Liver (tissue), 9 donors: ENCODE measurements around the gene DUSP10. TPM values are rescaled to one million over a fixed set of nuclear protein-coding genes. Genes with fewer than 3 reads are reported as not detected.

Source experiments
- DNase-seq: peaks from one replicate; pipeline ENCODE4 v3.0.0-alpha.2; 2017; ENCODE audit warnings: low spot score
- H3K27ac ChIP-seq, 2 donors: one replicate each; pipeline ENCODE4 v1.7.0; 2013; ENCODE audit warnings: inconsistent platforms in 2 of 2, low read length in 2 of 2, control low read depth in 1 of 2, low read depth in 1 of 2, mild to moderate bottlenecking in 1 of 2
- H3K27me3 ChIP-seq, 4 donors: one replicate each; pipeline versions ENCODE4 v1.6.1 to v1.7.0; 2013; ENCODE audit warnings: low read length in 3 of 4, inconsistent platforms in 1 of 4, mild to moderate bottlenecking in 1 of 4, moderate library complexity in 1 of 4; ENCODE audit not compliant: control insufficient read depth in 4 of 4, insufficient read depth in 4 of 4
- H3K36me3 ChIP-seq, 4 donors: one replicate each; pipeline versions ENCODE4 v1.6.1 to v1.7.0; 2013; ENCODE audit warnings: low read length in 3 of 4, mild to moderate bottlenecking in 3 of 4, low read depth in 1 of 4, moderate library complexity in 1 of 4; ENCODE audit not compliant: control insufficient read depth in 4 of 4, insufficient read depth in 3 of 4
- H3K4me1 ChIP-seq, 4 donors: one replicate each; pipeline versions ENCODE4 v1.6.1 to v1.7.0; 2013; ENCODE audit warnings: low read length in 3 of 4, mild to moderate bottlenecking in 3 of 4, moderate library complexity in 1 of 4; ENCODE audit not compliant: control insufficient read depth in 4 of 4, insufficient read depth in 4 of 4
- H3K4me3 ChIP-seq, 3 donors: one replicate each; pipeline versions ENCODE4 v1.6.1 to v1.7.0; 2013; ENCODE audit warnings: low read length in 3 of 3, control low read depth in 1 of 3, low read depth in 1 of 3, mild to moderate bottlenecking in 1 of 3
- H3K9ac ChIP-seq, 2 donors: one replicate each; pipeline ENCODE4 v1.7.0; 2013; ENCODE audit warnings: low read length in 2 of 2, mild to moderate bottlenecking in 2 of 2, moderate library complexity in 2 of 2, control low read depth in 1 of 2, low read depth in 1 of 2
- H3K9me3 ChIP-seq, 4 donors: one replicate each; pipeline versions ENCODE4 v1.6.1 to v1.7.0; 2013; ENCODE audit warnings: low read length in 3 of 4; ENCODE audit not compliant: control insufficient read depth in 4 of 4
- EGR1 ChIP-seq, 2 donors: IDR thresholded peaks; 2 replicates each; pipeline ENCODE4 v1.6.1; 2016 to 2018; ENCODE audit warnings: antibody characterized with exemption in 2 of 2, low read depth in 2 of 2
- FOXA1 ChIP-seq: IDR thresholded peaks from 2 replicates; pipeline ENCODE4 v1.6.1; 2016; ENCODE audit warnings: antibody characterized with exemption
- FOXA2 ChIP-seq: IDR thresholded peaks from 2 replicates; pipeline ENCODE4 v1.6.1; 2016; ENCODE audit warnings: antibody characterized with exemption
- GABPA ChIP-seq, 2 donors: IDR thresholded peaks in 1 of 2; conservative IDR thresholded peaks in 1 of 2; 2 replicates each; pipeline ENCODE4 v1.6.1; 2016; ENCODE audit warnings: antibody characterized with exemption in 2 of 2, mild to moderate bottlenecking in 1 of 2, moderate library complexity in 1 of 2
- HNF4A ChIP-seq, 2 donors: conservative IDR thresholded peaks; 2 replicates each; pipeline ENCODE4 v1.6.1; 2016; ENCODE audit warnings: antibody characterized with exemption in 2 of 2, mild to moderate bottlenecking in 2 of 2
- HNF4G ChIP-seq: IDR thresholded peaks from 2 replicates; pipeline ENCODE4 v1.6.1; 2016; ENCODE audit warnings: antibody characterized with exemption
- JUND ChIP-seq, 2 donors: IDR thresholded peaks; 2 replicates each; pipeline ENCODE4 v1.6.1; 2016; ENCODE audit warnings: antibody characterized with exemption in 2 of 2
- NR2F2 ChIP-seq: IDR thresholded peaks from 2 replicates; pipeline ENCODE4 v1.6.1; 2016; ENCODE audit warnings: antibody characterized with exemption
- RAD21 ChIP-seq, 2 donors: IDR thresholded peaks; 2 replicates each; pipeline ENCODE4 v1.6.1; 2016; ENCODE audit warnings: antibody characterized with exemption in 2 of 2, mild to moderate bottlenecking in 2 of 2
- RXRA ChIP-seq, 2 donors: IDR thresholded peaks; 2 replicates each; pipeline ENCODE4 v1.6.1; 2017 to 2018; ENCODE audit warnings: antibody characterized with exemption in 2 of 2, mild to moderate bottlenecking in 1 of 2
- SP1 ChIP-seq: IDR thresholded peaks from 2 replicates; pipeline ENCODE4 v1.6.1; 2018; ENCODE audit warnings: antibody characterized with exemption, mild to moderate bottlenecking
- TAF1 ChIP-seq: conservative IDR thresholded peaks from 2 replicates; pipeline ENCODE4 v1.6.1; 2016; ENCODE audit warnings: antibody characterized with exemption, mild to moderate bottlenecking
- YY1 ChIP-seq: IDR thresholded peaks from 2 replicates; pipeline ENCODE4 v1.6.1; 2016; ENCODE audit warnings: antibody characterized with exemption, mild to moderate bottlenecking
- WGBS: extraction: QIAGEN DNeasy Blood & Tissue Kit; methylation state at CpG from one replicate; pipeline ENCODE4 v1.1.7; 2013; 5-methylcytosine and 5-hydroxymethylcytosine counted together
- polyA plus RNA-seq, 2 donors: library from polyadenylated mRNA; stranded (reverse) in 1 of 2; unstranded in 1 of 2; fragments of 200-250 nt in 1 of 2; fragments of >200 nt in 1 of 2; fragmentation: Nextera tagmentation in 1 of 2; extraction: Ambion mirVana in 1 of 2; gene quantifications; one replicate each; pipeline versions ENCODE4 v1.2.1 to v1.2.3, GENCODE V29; 2013 to 2015
- total RNA-seq, 2 donors: library from RNA; depleted of rRNA; stranded (reverse); fragments of >200 nt; gene quantifications; one replicate each; pipeline ENCODE4 v1.2.3, GENCODE V29; 2014
- TF ChIP-seq, protein P1 (sequence below): IDR thresholded peaks from 2 replicates; pipeline ENCODE4 v1.6.1; 2016; ENCODE audit warnings: antibody characterized with exemption
- TF ChIP-seq, protein P2 (sequence below): IDR thresholded peaks from 2 replicates; pipeline ENCODE4 v1.6.1; 2016; ENCODE audit warnings: antibody characterized with exemption
- TF ChIP-seq, protein P3 (sequence below): fragments of 150-350 bp; IDR thresholded peaks from 2 replicates; pipeline ENCODE4 v1.5.1; 2017; ENCODE audit warnings: improper control_type of control experiment, low read depth, low read length; ENCODE audit not compliant: missing input control
- TF ChIP-seq, protein P4 (sequence below): IDR thresholded peaks from 2 replicates; pipeline ENCODE4 v1.6.1; 2016; ENCODE audit warnings: antibody characterized with exemption, mild to moderate bottlenecking
- TF ChIP-seq, protein P5 (sequence below): IDR thresholded peaks from 2 replicates; pipeline ENCODE4 v1.6.1; 2016; ENCODE audit warnings: antibody characterized with exemption
- donor health status: healthy.
- donor health status: healthy.
- donor health status: healthy.
- donor health status: healthy.
- donor health status: healthy.

DUSP10 gene
- 10 to 100 TPM in 1 of 2 donors, 1 to 10 TPM in 1; 6.7 to 15.4 TPM for total RNA-seq
- 10 to 100 TPM in 1 of 2 donors, 1 to 10 TPM in 1; 8.0 to 13.4 TPM for polyA plus RNA-seq

DNA sequence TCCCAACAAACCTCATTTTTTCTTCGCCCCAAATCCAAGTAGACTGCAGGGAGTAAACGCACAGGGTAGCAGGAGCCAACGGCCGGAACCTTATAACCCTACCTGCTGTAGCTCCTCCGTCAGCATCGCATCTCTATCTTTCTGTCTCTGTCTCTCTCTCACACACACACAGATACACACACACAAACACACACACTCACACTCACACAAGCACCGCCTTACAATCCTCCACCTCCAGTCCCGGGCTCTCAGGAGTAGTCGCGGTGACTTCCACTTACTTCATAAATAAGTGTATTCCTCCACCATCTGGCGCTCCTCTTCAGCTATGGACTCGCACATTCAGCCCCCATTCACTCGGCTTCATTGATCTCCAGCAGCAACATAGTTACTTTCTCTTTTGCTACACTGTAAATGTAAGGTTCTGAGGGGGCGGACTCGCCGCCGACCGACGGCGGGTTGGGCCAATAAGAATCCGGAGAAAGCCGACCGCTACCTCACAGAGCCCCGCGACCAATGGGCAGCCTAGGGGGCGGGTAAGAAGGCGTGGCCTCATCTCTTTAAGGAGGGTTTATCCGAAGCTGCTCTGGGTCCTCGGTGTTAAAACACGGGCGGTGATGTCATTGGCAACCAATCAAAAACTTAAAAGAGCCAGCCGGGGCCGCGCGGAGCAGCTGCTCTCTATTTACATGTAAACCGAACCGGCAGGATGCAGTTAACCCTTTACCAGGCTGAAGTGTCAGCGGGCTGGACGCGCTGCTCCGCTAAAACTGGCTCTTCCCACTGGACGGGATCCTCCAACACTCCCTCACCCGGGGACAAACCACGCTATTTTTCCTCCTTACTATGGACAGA is at the start of gene DUSP10:
Gene DUSP10, minus strand, starts transcription at position 387 of the 852 bp plus-strand sequence. CDS start 2,345 bp downstream, outside the sequence.
- DNase-seq, result peak; percentile 98
- TF ChIP-seq, protein P1, sequence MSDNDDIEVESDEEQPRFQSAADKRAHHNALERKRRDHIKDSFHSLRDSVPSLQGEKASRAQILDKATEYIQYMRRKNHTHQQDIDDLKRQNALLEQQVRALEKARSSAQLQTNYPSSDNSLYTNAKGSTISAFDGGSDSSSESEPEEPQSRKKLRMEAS, result peak; percentile 89
- TF ChIP-seq, protein P2, sequence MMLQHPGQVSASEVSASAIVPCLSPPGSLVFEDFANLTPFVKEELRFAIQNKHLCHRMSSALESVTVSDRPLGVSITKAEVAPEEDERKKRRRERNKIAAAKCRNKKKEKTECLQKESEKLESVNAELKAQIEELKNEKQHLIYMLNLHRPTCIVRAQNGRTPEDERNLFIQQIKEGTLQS, result peak; percentile 67
- no peak for TF ChIP-seq GABPA (IDR thresholded peaks at IDR 0.05 in 1 of 2, conservative IDR thresholded peaks at IDR 0.05 in 1 of 2)
- TF ChIP-seq, protein P3, sequence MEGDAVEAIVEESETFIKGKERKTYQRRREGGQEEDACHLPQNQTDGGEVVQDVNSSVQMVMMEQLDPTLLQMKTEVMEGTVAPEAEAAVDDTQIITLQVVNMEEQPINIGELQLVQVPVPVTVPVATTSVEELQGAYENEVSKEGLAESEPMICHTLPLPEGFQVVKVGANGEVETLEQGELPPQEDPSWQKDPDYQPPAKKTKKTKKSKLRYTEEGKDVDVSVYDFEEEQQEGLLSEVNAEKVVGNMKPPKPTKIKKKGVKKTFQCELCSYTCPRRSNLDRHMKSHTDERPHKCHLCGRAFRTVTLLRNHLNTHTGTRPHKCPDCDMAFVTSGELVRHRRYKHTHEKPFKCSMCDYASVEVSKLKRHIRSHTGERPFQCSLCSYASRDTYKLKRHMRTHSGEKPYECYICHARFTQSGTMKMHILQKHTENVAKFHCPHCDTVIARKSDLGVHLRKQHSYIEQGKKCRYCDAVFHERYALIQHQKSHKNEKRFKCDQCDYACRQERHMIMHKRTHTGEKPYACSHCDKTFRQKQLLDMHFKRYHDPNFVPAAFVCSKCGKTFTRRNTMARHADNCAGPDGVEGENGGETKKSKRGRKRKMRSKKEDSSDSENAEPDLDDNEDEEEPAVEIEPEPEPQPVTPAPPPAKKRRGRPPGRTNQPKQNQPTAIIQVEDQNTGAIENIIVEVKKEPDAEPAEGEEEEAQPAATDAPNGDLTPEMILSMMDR, result no peak
- no peak for TF ChIP-seq NR2F2
- TF ChIP-seq, protein P4, sequence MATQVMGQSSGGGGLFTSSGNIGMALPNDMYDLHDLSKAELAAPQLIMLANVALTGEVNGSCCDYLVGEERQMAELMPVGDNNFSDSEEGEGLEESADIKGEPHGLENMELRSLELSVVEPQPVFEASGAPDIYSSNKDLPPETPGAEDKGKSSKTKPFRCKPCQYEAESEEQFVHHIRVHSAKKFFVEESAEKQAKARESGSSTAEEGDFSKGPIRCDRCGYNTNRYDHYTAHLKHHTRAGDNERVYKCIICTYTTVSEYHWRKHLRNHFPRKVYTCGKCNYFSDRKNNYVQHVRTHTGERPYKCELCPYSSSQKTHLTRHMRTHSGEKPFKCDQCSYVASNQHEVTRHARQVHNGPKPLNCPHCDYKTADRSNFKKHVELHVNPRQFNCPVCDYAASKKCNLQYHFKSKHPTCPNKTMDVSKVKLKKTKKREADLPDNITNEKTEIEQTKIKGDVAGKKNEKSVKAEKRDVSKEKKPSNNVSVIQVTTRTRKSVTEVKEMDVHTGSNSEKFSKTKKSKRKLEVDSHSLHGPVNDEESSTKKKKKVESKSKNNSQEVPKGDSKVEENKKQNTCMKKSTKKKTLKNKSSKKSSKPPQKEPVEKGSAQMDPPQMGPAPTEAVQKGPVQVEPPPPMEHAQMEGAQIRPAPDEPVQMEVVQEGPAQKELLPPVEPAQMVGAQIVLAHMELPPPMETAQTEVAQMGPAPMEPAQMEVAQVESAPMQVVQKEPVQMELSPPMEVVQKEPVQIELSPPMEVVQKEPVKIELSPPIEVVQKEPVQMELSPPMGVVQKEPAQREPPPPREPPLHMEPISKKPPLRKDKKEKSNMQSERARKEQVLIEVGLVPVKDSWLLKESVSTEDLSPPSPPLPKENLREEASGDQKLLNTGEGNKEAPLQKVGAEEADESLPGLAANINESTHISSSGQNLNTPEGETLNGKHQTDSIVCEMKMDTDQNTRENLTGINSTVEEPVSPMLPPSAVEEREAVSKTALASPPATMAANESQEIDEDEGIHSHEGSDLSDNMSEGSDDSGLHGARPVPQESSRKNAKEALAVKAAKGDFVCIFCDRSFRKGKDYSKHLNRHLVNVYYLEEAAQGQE, result peak; percentile 93
- peak; percentile 95 for TF ChIP-seq SP1
- peak; percentile 63 for TF ChIP-seq FOXA1
- peak; percentile 63 for TF ChIP-seq FOXA2
- peak; percentile 68 to 70 for TF ChIP-seq RXRA (IDR thresholded peaks at IDR 0.05)
- TF ChIP-seq TAF1, result peak; percentile 63
- peak; percentile 90 to 95 for TF ChIP-seq JUND (IDR thresholded peaks at IDR 0.05)
- TF ChIP-seq, protein P5, sequence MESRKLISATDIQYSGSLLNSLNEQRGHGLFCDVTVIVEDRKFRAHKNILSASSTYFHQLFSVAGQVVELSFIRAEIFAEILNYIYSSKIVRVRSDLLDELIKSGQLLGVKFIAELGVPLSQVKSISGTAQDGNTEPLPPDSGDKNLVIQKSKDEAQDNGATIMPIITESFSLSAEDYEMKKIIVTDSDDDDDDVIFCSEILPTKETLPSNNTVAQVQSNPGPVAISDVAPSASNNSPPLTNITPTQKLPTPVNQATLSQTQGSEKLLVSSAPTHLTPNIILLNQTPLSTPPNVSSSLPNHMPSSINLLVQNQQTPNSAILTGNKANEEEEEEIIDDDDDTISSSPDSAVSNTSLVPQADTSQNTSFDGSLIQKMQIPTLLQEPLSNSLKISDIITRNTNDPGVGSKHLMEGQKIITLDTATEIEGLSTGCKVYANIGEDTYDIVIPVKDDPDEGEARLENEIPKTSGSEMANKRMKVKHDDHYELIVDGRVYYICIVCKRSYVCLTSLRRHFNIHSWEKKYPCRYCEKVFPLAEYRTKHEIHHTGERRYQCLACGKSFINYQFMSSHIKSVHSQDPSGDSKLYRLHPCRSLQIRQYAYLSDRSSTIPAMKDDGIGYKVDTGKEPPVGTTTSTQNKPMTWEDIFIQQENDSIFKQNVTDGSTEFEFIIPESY, result peak; percentile 83
- peak; percentile 15 to 49 for TF ChIP-seq HNF4A (conservative IDR thresholded peaks at IDR 0.05)
- no peak for TF ChIP-seq HNF4G
- TF ChIP-seq EGR1 (IDR thresholded peaks at IDR 0.05; ENCODE audit: low read depth in 2 of 2), result peak; percentile 83 to 92
- TF ChIP-seq YY1, result peak; percentile 83
- peak; percentile 51 to 60 for TF ChIP-seq RAD21 (IDR thresholded peaks at IDR 0.05)
- H3K9me3 ChIP-seq, result no peaks in the 10 kb centered on the region
- peaks cover 0 to 19% (median 9%) of the 10 kb centered on the region in 4 donors for H3K36me3 ChIP-seq
- H3K4me3 ChIP-seq, result peak within 1 kb of the TSS; percentile 82 to 92 (median 83)
- H3K9ac ChIP-seq, result peak within 1 kb of the TSS; percentile 96 to 99
- under 1% methylated on average over 44 of the region's 44 CpGs for WGBS
- H3K27me3 ChIP-seq, result no peaks in the 10 kb centered on the region
- H3K27ac ChIP-seq, result peak within 1 kb of the TSS; percentile 96 to 99
- peaks cover 7 to 39% (median 22%) of the 10 kb centered on the region in 4 donors for H3K4me1 ChIP-seq
